ENCODE measurements around the gene SPINK8. TPM values are rescaled to one million over a fixed set of nuclear protein-coding genes. Genes with fewer than 3 reads are reported as not detected.

The SPINK8 gene
- total RNA-seq, 6 donors from 2014 or later = not detected

DNA sequence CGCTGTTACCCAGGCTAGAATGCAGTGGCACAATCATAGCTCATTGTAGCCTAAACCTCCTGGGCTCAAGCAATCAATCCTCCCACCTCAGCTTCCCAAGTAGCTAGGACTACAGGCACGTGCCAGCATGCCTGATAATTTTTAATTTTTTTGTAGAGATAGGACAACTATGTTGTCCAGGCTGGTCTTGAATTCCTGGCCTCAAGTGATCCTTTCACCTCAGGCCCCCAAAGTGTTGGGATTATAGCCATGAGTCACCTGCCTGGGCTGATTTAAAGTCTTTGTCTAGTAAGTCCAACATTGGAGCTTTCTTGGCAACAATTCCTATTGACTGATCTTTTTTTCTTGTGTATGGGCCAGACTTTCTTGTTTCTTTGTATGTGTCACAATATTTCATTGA, 28.1 kb downstream of the SPINK8 start:
- no peak overlapping the region for H3K27ac ChIP-seq
- no peaks in the 10 kb centered on the region for H3K9me3 ChIP-seq
- WGBS, 2 donors = 63 to 94% methylated on average over 2 of the region's 2 CpGs
- no peaks in the 10 kb centered on the region for H3K36me3 ChIP-seq
- H3K4me3 ChIP-seq = no peak overlapping the region
- no peak for DNase-seq
- H3K27me3 ChIP-seq = no peaks in the 10 kb centered on the region
- peaks cover 6 to 11% (median 7%) of the 10 kb centered on the region in 4 donors for H3K4me1 ChIP-seq
- TF ChIP-seq POLR2A (IDR thresholded peaks at IDR 0.05) (no peak), CTCF (IDR thresholded peaks at IDR 0.05) (no peak), EP300 (IDR thresholded peaks at IDR 0.05) (no peak)
- no peak for ATAC-seq (ENCODE audit: low FRiP score in 2 of 2)

GRCh38 chr3:48303021-48303420, 30.4 kb downstream of the SPINK8 start:
- Histone ChIP-seq H3K36me3 (peaks cover 0 to 3% (median under 1%) of the 10 kb centered on the region in 4 donors), H3K4me3 (no peak overlapping the region), H3K27me3 (no peaks in the 10 kb centered on the region), H3K4me1 (peaks cover 16 to 30% (median 23%) of the 10 kb centered on the region in 4 donors), H3K27ac (no peak overlapping the region), H3K9me3 (no peaks in the 10 kb centered on the region)
- 96 to 100% methylated on average over 2 of the region's 2 CpGs for WGBS, 2 donors
- ATAC-seq (ENCODE audit: low FRiP score in 2 of 2) (no peak), DNase-seq (no peak)
- TF ChIP-seq CTCF (IDR thresholded peaks at IDR 0.05) (no peak), POLR2A (IDR thresholded peaks at IDR 0.05) (no peak), POLR2AphosphoS5 (IDR thresholded peaks at IDR 0.05) (no peak), EP300 (IDR thresholded peaks at IDR 0.05) (no peak)

- Histone ChIP-seq H3K36me3 (peaks cover 0 to 14% (median 5%) of the 10 kb centered on the region in 4 donors), H3K4me1 (peaks cover 16 to 35% (median 25%) of the 10 kb centered on the region in 4 donors), H3K27me3 (no peaks in the 10 kb centered on the region), H3K4me3 (peak overlapping the region; percentile 45 to 92 (median 84)), H3K9me3 (no peaks in the 10 kb centered on the region), H3K27ac (peak overlapping the region; percentile 94 to 98 (median 94))
- ATAC-seq (ENCODE audit: low FRiP score in 2 of 2) (peak; percentile 18 to 41), DNase-seq (peak in 1 of 2 donors; percentile 43)
- no peak for TF ChIP-seq POLR2A (IDR thresholded peaks at IDR 0.05)
- no peak for TF ChIP-seq POLR2AphosphoS5 (IDR thresholded peaks at IDR 0.05)
- TF ChIP-seq CTCF (IDR thresholded peaks at IDR 0.05) = no peak
- WGBS, 2 donors = 6 to 13% methylated on average over 10 of the region's 10 CpGs
Measured at GRCh38 chr3:48301800-48302166, 31.7 kb downstream of the SPINK8 start.

GRCh38 chr3:48301020-48301799, 32.3 kb downstream of the SPINK8 start, which contains the start of gene NME6:
Gene NME6, minus strand, starts transcription at chr3:48301367.
- H3K4me1 ChIP-seq = peaks cover 16 to 35% (median 25%) of the 10 kb centered on the region in 4 donors
- H3K27ac ChIP-seq = peak within 1 kb of the TSS; percentile 94 to 98 (median 94)
- H3K27me3 ChIP-seq = no peaks in the 10 kb centered on the region
- DNase-seq = peak; percentile 95 to 97
- peak within 1 kb of the TSS; percentile 45 to 92 (median 84) for H3K4me3 ChIP-seq
- peaks cover 0 to 20% (median 11%) of the 10 kb centered on the region in 4 donors for H3K36me3 ChIP-seq
- H3K9me3 ChIP-seq = no peaks in the 10 kb centered on the region
- ATAC-seq (ENCODE audit: low FRiP score in 2 of 2) = peak; percentile 98 to 100
- peak; percentile 83 to 90 for TF ChIP-seq POLR2AphosphoS5 (IDR thresholded peaks at IDR 0.05)
- peak in 3 of 4 donors; percentile 65 to 89 (median 78) for TF ChIP-seq POLR2A (IDR thresholded peaks at IDR 0.05)
- peak in 3 of 6 experiments; percentile 21 to 49 (median 38) for TF ChIP-seq CTCF (IDR thresholded peaks at IDR 0.05)
- no peak for TF ChIP-seq EP300 (IDR thresholded peaks at IDR 0.05)
- 0 to 1% methylated on average over 2 to 31 of the region's 70 CpGs for WGBS, 2 donors

All from upper lobe of left lung (tissue), 6 donors.